Mucosa of descending colon (tissue), 3 donors: ENCODE data around the gene OTULIN. TPM values are rescaled to one million over a fixed set of nuclear protein-coding genes. Genes with fewer than 3 reads are reported as not detected.

Experiments
- ATAC-seq: fragments of 200-7000 bp; cut with Tn5 transposase; one replicate; pipeline ENCODE4 v1.9.1; 2020; ENCODE audit warnings: mild to moderate bottlenecking, moderate library complexity
- DNase-seq, 3 donors: peaks; one replicate each; pipeline ENCODE4 v3.0.0-alpha.2; 2020
- H3K36me3 ChIP-seq: fragments of 200-600 bp; one replicate; pipeline ENCODE4 v1.8.0; 2021; ENCODE audit warnings: low read depth, mild to moderate bottlenecking
- H3K4me1 ChIP-seq: fragments of 200-600 bp; one replicate; pipeline ENCODE4 v1.8.0; 2021; ENCODE audit warnings: low read depth, mild to moderate bottlenecking
- H3K4me3 ChIP-seq: fragments of 200-600 bp; one replicate; pipeline ENCODE4 v1.8.0; 2021; ENCODE audit warnings: mild to moderate bottlenecking
- H3K9me3 ChIP-seq: fragments of 200-600 bp; one replicate; pipeline ENCODE4 v1.8.0; 2021; ENCODE audit warnings: mild to moderate bottlenecking
- intact Hi-C, 2 donors: fragments of 100-400 bp; cut with DNase I in 1 of 2; cut with micrococcal nuclease in 1 of 2; formaldehyde crosslinking; loops; one replicate each; pipeline versions ENCODE4 v1.11.0 to v1.11.1; 2022; cut with DNase I, micrococcal nuclease
- total RNA-seq, 3 donors: library from RNA; stranded (reverse); fragmentation: NEBNext Ultra II Directional in 2 of 3; extraction: Animal tissue kit (Norgen Biotek cat#: 25700) in 2 of 3; gene quantifications; one replicate each; pipeline versions ENCODE4 v1.2.1 to v1.2.4, GENCODE V29; 2021 to 2023
- TF ChIP-seq, protein P1 (sequence below): fragments of 200-600 bp; IDR thresholded peaks from one replicate; pipeline ENCODE4 v1.8.0; 2022; ENCODE audit warnings: antibody characterized with exemption, mild to moderate bottlenecking
- donor health status: DM: no; HTN: no; CAD: no; lungs with moderate emphysema.
- donor health status: DM: no; HTN: no; CAD: no.
- donor health status: DM: no; HTN: yes; CAD: no.

Gene OTULIN
- total RNA-seq, 3 donors from 2014 or later = 21.9 to 29.6 (median 29.5) TPM

DNA sequence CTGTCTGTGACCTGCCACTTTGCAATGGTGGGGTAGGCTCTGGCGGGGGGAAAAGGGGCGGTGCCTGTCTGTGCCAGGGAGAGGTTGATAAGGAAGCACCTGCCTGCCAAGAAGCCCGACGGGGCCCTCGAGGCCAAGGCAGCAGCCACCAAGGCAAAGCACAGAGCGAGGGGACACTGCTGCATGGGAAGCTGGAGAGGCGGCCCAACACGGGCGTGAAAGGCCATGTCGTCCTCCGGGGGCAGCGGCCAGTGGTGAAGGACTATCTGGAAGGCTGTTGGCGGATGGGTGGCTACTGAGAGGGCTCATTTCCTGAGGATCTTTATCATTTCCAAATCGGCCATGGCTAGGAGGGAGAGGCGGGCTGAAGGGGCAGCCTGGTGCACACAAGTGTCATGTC lies 66.4 kb downstream of the OTULIN start:
- ATAC-seq (no peak), DNase-seq (no peak)
- TF ChIP-seq, protein P1, sequence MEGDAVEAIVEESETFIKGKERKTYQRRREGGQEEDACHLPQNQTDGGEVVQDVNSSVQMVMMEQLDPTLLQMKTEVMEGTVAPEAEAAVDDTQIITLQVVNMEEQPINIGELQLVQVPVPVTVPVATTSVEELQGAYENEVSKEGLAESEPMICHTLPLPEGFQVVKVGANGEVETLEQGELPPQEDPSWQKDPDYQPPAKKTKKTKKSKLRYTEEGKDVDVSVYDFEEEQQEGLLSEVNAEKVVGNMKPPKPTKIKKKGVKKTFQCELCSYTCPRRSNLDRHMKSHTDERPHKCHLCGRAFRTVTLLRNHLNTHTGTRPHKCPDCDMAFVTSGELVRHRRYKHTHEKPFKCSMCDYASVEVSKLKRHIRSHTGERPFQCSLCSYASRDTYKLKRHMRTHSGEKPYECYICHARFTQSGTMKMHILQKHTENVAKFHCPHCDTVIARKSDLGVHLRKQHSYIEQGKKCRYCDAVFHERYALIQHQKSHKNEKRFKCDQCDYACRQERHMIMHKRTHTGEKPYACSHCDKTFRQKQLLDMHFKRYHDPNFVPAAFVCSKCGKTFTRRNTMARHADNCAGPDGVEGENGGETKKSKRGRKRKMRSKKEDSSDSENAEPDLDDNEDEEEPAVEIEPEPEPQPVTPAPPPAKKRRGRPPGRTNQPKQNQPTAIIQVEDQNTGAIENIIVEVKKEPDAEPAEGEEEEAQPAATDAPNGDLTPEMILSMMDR = no peak
- Histone ChIP-seq H3K4me3 (no peak overlapping the region), H3K4me1 (peaks cover 15% of the 10 kb centered on the region), H3K9me3 (no peaks in the 10 kb centered on the region), H3K36me3 (no peaks in the 10 kb centered on the region)
- intact Hi-C loops = no loop called here

DNA sequence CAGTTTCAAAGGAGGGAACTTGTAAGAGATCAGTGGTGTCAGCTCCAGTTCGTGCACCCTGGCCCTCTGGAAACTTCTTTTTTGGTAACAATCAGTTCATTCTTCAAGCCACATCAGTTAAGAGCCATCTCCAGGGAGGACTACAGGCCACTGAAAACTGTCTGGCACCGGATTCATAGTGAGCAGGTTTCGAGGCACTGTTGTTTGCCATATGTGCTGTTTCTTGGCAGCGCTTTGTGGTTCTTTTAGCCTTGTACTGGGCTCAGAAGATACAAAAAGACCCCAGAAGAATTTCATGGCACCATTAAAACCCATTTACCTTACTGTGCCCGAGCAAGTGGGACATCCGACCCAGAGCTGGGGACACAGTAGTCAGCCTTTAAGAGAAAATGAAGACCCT lies 68.5 kb downstream of the OTULIN start:
- H3K9me3 ChIP-seq = no peaks in the 10 kb centered on the region
- no peaks in the 10 kb centered on the region for H3K36me3 ChIP-seq
- TF ChIP-seq, protein P1 = no peak
- peaks cover 10% of the 10 kb centered on the region for H3K4me1 ChIP-seq
- ATAC-seq = no peak
- H3K4me3 ChIP-seq = no peak overlapping the region
- DNase-seq = no peak
- intact Hi-C loops = no loop called here

DNA sequence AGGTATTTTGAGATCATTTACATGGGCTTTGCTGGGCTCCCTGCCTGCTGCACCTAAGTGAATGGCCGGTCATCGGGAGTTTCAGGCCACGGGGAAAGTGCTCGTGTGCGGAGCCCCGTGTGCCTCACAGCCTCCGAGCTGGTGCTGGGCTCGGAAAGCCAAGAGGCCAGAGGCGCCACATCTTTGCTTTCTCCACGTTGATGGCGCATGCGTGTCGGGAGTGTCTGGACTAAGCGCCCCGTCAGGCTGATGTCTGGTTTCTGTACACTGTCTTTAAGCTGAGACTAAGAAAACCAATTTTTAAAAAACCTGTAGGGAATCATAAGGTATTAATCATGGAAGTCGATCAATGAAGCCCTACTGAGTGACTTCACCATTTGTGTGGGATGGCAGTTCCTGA lies 69.1 kb downstream of the OTULIN start:
- intact Hi-C loops = no loop called here
- no peaks in the 10 kb centered on the region for H3K9me3 ChIP-seq
- TF ChIP-seq, protein P1 = no peak
- DNase-seq (no peak), ATAC-seq (no peak)
- no peak overlapping the region for H3K4me3 ChIP-seq
- no peaks in the 10 kb centered on the region for H3K36me3 ChIP-seq
- peaks cover 4% of the 10 kb centered on the region for H3K4me1 ChIP-seq

DNA sequence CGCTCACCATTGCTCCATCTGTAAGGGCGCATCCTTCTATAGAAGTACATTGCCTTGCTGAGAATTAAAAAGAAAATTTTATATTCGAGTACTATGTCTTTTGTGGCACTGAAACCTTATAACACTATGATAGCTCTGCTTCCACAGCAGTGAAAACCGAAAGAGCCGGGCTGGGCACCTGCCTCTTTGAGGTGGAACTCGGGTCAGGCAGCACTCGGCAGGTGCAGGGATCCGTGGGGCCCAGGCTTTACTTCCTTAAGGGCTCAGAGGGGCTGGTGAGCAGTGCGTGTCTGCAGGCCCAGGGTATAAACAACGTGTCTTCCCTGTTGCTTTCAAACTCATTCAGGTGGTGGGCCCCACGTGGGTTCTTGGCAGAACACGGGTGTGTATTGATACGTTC lies 69.9 kb downstream of the OTULIN start:
- H3K4me1 ChIP-seq = no peaks in the 10 kb centered on the region
- H3K4me3 ChIP-seq = no peak overlapping the region
- intact Hi-C loops = no loop called here
- H3K9me3 ChIP-seq = no peaks in the 10 kb centered on the region
- H3K36me3 ChIP-seq = no peaks in the 10 kb centered on the region
- TF ChIP-seq, protein P1 = no peak
- peak; percentile 57 for ATAC-seq
- DNase-seq = no peak

DNA sequence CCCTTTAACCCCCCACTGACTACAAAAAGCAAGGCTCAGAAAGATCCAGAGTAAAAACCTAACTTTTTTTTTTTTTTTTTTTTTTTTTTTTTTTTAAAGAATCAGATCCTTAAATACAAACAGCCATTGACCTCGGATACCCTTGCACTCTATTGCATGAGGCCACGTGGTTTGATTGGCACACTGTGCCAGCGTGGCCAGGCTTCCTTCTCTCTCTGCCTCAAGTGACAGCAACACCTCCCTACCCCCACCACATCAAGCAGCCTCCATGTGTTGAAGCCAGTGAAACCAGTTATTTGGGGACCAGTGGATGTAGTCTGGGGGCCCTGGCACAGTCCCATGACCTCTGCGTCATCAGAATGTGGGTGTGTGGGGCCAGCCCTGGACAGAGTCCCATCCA lies 71.4 kb downstream of the OTULIN start:
- Histone ChIP-seq H3K9me3 (no peaks in the 10 kb centered on the region), H3K36me3 (no peaks in the 10 kb centered on the region), H3K4me1 (no peaks in the 10 kb centered on the region), H3K4me3 (no peak overlapping the region)
- TF ChIP-seq, protein P1 = no peak
- intact Hi-C loops = no loop called here
- ATAC-seq = peak; percentile 34
- DNase-seq = peak in 1 of 3 donors; percentile 35

DNA sequence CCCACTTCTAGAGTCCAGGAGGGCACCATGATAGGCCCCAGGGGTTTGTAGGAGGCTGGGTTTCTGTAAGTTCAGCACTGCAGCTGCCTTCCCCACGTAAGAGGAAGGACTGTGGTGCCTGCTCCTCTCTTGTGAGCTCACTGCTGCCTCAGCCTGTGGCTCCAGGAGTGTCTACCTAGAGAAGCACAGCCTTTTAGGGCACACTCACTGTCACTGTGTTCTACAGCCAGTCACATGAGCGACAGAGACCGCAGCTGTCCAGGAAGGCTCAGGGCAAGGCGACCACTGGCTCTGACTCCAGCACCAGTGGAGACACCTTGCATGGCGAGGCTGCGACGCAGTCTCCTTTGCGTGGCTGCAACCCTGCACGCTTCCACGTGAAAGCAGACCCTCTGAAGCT lies 72.8 kb downstream of the OTULIN start:
- Histone ChIP-seq H3K36me3 (no peaks in the 10 kb centered on the region), H3K9me3 (no peaks in the 10 kb centered on the region), H3K4me3 (no peak overlapping the region), H3K4me1 (no peaks in the 10 kb centered on the region)
- intact Hi-C loops = no loop called here
- DNase-seq = no peak
- TF ChIP-seq, protein P1 = no peak
- ATAC-seq = no peak
